Aorta (tissue), 5 donors: ENCODE data around the gene HYPK. TPM values are rescaled to one million over a fixed set of nuclear protein-coding genes. Genes with fewer than 3 reads are reported as not detected.
"Not testable (repeated sequence)": the region's sequence is repeated elsewhere in the genome, so short reads cannot be mapped to it uniquely, and the experiment has no call there.

Experiments used
- ATAC-seq: fragments of 200-7000 bp; cut with Tn5 transposase; one replicate; pipeline ENCODE4 v1.9.1; 2022; ENCODE audit warnings: moderate library complexity; ENCODE audit not compliant: low FRiP score
- DNase-seq, 2 donors: peaks; one replicate each; pipeline ENCODE4 v3.0.0-alpha.2; 2020
- H3K27ac ChIP-seq, 2 donors: one replicate each; pipeline ENCODE4 v1.5.1; 2013; ENCODE audit warnings: low read length in 2 of 2, mild to moderate bottlenecking in 2 of 2, moderate library complexity in 2 of 2, control low read depth in 1 of 2, inconsistent platforms in 1 of 2, low read depth in 1 of 2
- H3K27me3 ChIP-seq, 2 donors: one replicate each; pipeline ENCODE4 v1.6.1; 2013; ENCODE audit warnings: control low read depth in 1 of 2, low read length in 1 of 2, mild to moderate bottlenecking in 1 of 2, moderate library complexity in 1 of 2; ENCODE audit not compliant: insufficient read depth in 2 of 2, control insufficient read depth in 1 of 2
- H3K36me3 ChIP-seq, 2 donors: one replicate each; pipeline ENCODE4 v1.6.1; 2013; ENCODE audit warnings: control low read depth in 1 of 2, low read length in 1 of 2, mild to moderate bottlenecking in 1 of 2; ENCODE audit not compliant: insufficient read depth in 2 of 2, control insufficient read depth in 1 of 2
- H3K4me1 ChIP-seq, 2 donors: one replicate each; pipeline ENCODE4 v1.6.1; 2013; ENCODE audit warnings: low read length in 2 of 2, control low read depth in 1 of 2, mild to moderate bottlenecking in 1 of 2, moderate library complexity in 1 of 2; ENCODE audit not compliant: insufficient read depth in 2 of 2, control insufficient read depth in 1 of 2
- H3K4me3 ChIP-seq, 2 donors: one replicate each; pipeline ENCODE4 v1.5.1; 2013; ENCODE audit warnings: low read length in 2 of 2, control low read depth in 1 of 2, mild to moderate bottlenecking in 1 of 2
- H3K9me3 ChIP-seq: one replicate; pipeline ENCODE4 v1.6.1; 2013; ENCODE audit warnings: mild to moderate bottlenecking, low read length; ENCODE audit not compliant: control insufficient read depth
- WGBS, 2 donors: extraction: QIAGEN DNeasy Blood & Tissue Kit; methylation state at CpG; one replicate each; pipeline ENCODE4 v1.1.7; 2013; 5-methylcytosine and 5-hydroxymethylcytosine counted together
- intact Hi-C, 2 donors: fragments of 100-400 bp; cut with DNase I; formaldehyde crosslinking; loops; one replicate each; pipeline versions ENCODE4 v1.14.2 to v1.15.0; 2022
- polyA plus RNA-seq, 2 donors: library from polyadenylated mRNA; stranded (reverse); fragments of 200-250 nt; gene quantifications; one replicate each; pipeline ENCODE4 v1.2.3, GENCODE V29; 2013
- total RNA-seq, 2 donors: library from RNA; stranded (reverse); fragmentation: NEBNext Ultra II Directional; extraction: Animal tissue kit (Norgen Biotek cat#: 25700); gene quantifications; one replicate each; pipeline ENCODE4 v1.2.1, GENCODE V29; 2021
- donor health status: healthy with polysubstance abuse.
- donor health status: Bipolar disorder and iron deficiency.
- donor health status: DM: no; HTN: no; CAD: no.
- donor health status: DM: no; HTN: no; CAD: no.
- donor health status: DM: yes; HTN: yes; CAD: no.

HYPK gene
- total and polyA plus RNA-seq, 4 donors = 3.0 to 31.6 (median 14.4) TPM

DNA sequence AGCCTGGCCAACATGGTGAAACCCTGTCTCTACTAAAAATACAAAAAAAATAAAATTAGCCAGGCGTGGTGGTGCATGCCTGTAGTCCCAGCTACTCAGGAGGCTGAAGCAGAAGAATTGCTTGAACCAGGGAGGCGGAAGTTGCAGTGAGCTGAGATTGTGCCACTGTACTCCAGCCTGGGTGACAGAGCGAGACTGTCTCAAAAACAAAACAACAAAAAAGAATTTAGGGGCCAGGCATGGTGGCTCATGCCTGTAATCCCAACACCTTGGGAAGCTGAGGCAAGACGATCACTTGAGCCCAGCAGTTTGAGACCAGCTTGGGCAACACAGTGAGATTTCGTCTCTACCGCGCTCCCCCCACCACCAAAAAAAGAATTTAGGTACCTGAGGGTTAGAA lies 2.3 kb downstream of the HYPK start:
- H3K9me3 ChIP-seq, ATAC-seq, H3K27ac ChIP-seq, DNase-seq, H3K36me3 ChIP-seq, H3K4me3 ChIP-seq, intact Hi-C loops, H3K4me1 ChIP-seq, H3K27me3 ChIP-seq: not testable (repeated sequence)
- WGBS, 2 donors = 92 to 95% methylated on average over 7 of the region's 7 CpGs

DNA sequence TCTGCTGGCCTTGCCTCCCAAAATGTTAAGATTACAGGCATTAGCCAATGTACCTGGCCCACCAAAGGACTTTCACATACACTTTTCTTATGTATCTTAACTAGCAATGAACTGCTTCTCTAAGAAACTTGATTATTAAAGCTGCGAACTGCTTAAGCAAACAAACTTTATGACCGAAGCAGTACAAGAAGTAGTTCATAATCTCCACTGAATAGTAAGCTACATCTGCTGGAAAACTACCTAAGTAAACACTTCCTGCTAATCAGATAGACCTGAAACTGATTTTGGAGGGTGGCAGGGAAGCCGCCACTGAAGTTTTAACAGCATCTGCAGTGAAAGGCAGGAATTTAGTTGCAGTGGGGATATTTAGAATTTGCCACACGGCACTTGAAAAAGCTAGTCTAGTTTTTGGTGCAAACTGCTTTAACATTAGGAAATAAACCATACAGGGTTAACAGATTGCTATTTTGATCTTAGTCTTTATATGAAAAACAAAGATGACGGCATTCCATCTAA lies 8.1 kb downstream of the HYPK start:
- intact Hi-C loops = no loop called here
- H3K27ac ChIP-seq = no peak overlapping the region

GRCh38 chr15:43808960-43809678 lies 8.7 kb downstream of the HYPK start:
- peaks cover 11 to 22% of the 10 kb centered on the region in 2 donors for H3K36me3 ChIP-seq
- H3K4me1 ChIP-seq = no peaks in the 10 kb centered on the region
- H3K4me3 ChIP-seq = no peak overlapping the region
- WGBS, 2 donors = 83 to 89% methylated on average over 6 of the region's 6 CpGs
- DNase-seq = no peak
- no peak for ATAC-seq
- H3K27ac ChIP-seq = no peak overlapping the region
- H3K27me3 ChIP-seq = no peaks in the 10 kb centered on the region
- intact Hi-C loops = no loop called here
- H3K9me3 ChIP-seq = no peaks in the 10 kb centered on the region

More for the DNA sequence above, 8.1 kb downstream of the HYPK start:
- 91 to 92% methylated on average over 5 of the region's 5 CpGs for WGBS, 2 donors
- Histone ChIP-seq H3K9me3 (no peaks in the 10 kb centered on the region), H3K27me3 (no peaks in the 10 kb centered on the region), H3K4me1 (no peaks in the 10 kb centered on the region), H3K36me3 (peaks cover 11 to 22% of the 10 kb centered on the region in 2 donors), H3K4me3 (no peak overlapping the region)
- DNase-seq (no peak), ATAC-seq (no peak)

GRCh38 chr15:43815064-43815463 lies 14.7 kb downstream of the HYPK start:
- DNase-seq, intact Hi-C loops, H3K4me1 ChIP-seq, ATAC-seq, H3K27me3 ChIP-seq, H3K9me3 ChIP-seq, H3K4me3 ChIP-seq, H3K27ac ChIP-seq: not testable (repeated sequence)
- WGBS, 2 donors = 83 to 88% methylated on average over 5 of the region's 5 CpGs
- peaks cover 8 to 11% of the 10 kb centered on the region in 2 donors for H3K36me3 ChIP-seq

GRCh38 chr15:43821505-43821904 lies 21.1 kb downstream of the HYPK start:
- WGBS, 2 donors = 72 to 78% methylated on average over 3 of the region's 3 CpGs
- DNase-seq (no peak), ATAC-seq (no peak)
- Histone ChIP-seq H3K4me1 (no peaks in the 10 kb centered on the region), H3K27me3 (no peaks in the 10 kb centered on the region), H3K9me3 (no peaks in the 10 kb centered on the region), H3K4me3 (no peak overlapping the region), H3K36me3 (peaks cover 0 to 5% of the 10 kb centered on the region in 2 donors), H3K27ac (no peak overlapping the region)
- intact Hi-C loops = no loop called here

DNA sequence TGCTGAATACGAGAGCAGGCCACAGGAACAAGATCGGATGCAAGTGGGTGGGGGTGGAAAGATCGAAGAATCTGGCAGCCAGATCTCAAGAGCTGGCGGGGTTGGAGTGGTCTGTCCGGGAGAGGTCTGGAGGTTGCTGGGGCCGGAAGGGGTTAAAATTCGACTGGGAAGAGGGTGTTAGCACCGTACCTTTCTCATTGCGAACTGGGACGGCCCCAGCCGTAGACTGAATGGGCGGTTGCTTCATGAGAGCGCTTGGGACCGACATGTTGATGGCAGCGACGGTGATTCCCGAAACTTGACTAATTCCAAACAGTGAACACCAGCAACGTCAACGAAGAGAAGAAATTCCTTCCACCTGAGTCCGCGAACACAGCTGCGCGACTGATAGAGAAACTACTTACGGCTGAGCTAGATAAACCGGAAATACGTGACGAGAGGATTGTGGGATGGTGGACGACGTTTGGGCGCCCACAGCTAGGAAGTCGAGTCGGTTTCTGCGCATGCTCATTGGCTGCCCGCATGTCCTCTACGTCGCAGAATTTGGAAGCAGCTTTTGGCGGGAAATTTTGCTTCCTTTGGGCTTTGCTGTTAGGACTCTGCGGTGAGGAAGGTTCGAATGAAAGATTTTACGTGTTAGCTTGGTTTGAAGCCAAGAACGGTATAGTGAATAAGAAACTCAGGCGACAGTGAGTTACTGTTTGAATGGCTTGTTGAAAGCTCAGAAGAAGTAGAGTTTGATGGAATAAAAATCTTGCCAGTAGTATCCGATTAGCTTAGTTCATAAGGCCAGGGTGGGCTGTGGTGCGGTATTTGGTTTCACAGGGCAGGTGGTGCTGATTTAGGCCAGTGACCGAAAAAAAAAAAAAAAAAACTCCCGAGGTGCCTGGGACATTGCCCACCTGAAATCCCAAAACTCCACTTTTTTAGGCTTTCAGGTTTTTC lies 24.2 kb downstream of the HYPK start, which contains the start of gene MFAP1:
MFAP1 (minus strand) TSS at position 389 of the 945 bp plus-strand sequence; CDS start at position 268, 121 bp downstream.
- no peaks in the 10 kb centered on the region for H3K4me1 ChIP-seq
- H3K9me3 ChIP-seq = no peaks in the 10 kb centered on the region
- ATAC-seq = peak; percentile 95
- H3K36me3 ChIP-seq = no peaks in the 10 kb centered on the region
- H3K4me3 ChIP-seq = peak within 1 kb of the TSS; percentile 88 to 98
- intact Hi-C loops = no loop called here
- H3K27me3 ChIP-seq = no peaks in the 10 kb centered on the region
- H3K27ac ChIP-seq = peak within 1 kb of the TSS in 1 of 2 donors; percentile 94
- 9% methylated on average over 46 of the region's 46 CpGs for WGBS, 2 donors
- DNase-seq = peak; percentile 95 to 97

GRCh38 chr15:43825305-43825704 lies 24.9 kb downstream of the HYPK start:
- H3K4me3 ChIP-seq, H3K9me3 ChIP-seq, DNase-seq, H3K4me1 ChIP-seq, H3K36me3 ChIP-seq, H3K27ac ChIP-seq, ATAC-seq, intact Hi-C loops, H3K27me3 ChIP-seq: not testable (repeated sequence)
- WGBS, 2 donors = 95% methylated on average over 11 of the region's 11 CpGs

DNA sequence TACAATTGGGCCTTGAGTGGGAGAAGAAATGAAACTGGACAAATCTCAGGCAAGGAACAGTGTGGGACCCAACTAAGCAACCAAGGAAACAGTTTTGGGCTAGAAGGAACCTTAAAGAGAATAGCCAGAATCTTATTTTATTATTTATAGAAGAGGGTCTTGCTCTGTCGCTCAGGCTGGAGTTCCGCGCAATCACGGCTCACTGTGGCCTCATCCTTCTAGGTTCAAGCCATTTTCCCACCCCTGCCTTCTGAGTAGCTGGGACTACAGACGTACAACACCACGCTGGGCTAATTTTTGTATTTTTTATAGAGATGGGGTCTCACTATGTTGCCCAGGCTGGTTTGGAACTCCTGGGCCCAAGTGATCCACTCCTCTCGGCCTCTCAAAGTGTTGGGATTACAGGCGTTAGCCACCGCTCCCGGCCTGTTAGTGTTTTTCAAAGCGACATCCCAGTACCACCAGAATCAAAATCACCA lies 25.7 kb downstream of the HYPK start:
- intact Hi-C loops = no loop called here
- H3K4me1 ChIP-seq = no peaks in the 10 kb centered on the region

More for the DNA sequence above, 25.7 kb downstream of the HYPK start:
- 96% methylated on average over 11 of the region's 11 CpGs for WGBS, 2 donors
- H3K27me3 ChIP-seq = no peaks in the 10 kb centered on the region
- H3K27ac ChIP-seq = no peak overlapping the region
- no peak for DNase-seq
- no peak for ATAC-seq
- H3K36me3 ChIP-seq = no peaks in the 10 kb centered on the region
- no peak overlapping the region for H3K4me3 ChIP-seq
- no peaks in the 10 kb centered on the region for H3K9me3 ChIP-seq
